GM12891 (cell line): ENCODE results near the gene PALM.

Source experiments
- PAX5 ChIP-seq: IDR thresholded peaks from 2 replicates; pipeline ENCODE4 v1.6.1; 2011; ENCODE audit warnings: low read length, moderate library complexity, mild to moderate bottlenecking; ENCODE audit not compliant: insufficient read depth, severe bottlenecking
- POLR2A ChIP-seq: IDR thresholded peaks from 2 replicates; pipeline ENCODE4 v1.6.1; 2011; ENCODE audit warnings: low read depth, low read length, control low read depth
- POLR2AphosphoS5 ChIP-seq: IDR thresholded peaks from 2 replicates; pipeline ENCODE4 v1.6.1; 2011; ENCODE audit warnings: low read depth, low read length, control low read depth
- POU2F2 ChIP-seq: IDR thresholded peaks from 2 replicates; pipeline ENCODE4 v1.6.1; 2011; ENCODE audit warnings: low read depth, mild to moderate bottlenecking, control low read depth, low read length, moderate library complexity
- TAF1 ChIP-seq: IDR thresholded peaks from 2 replicates; pipeline ENCODE4 v1.6.1; 2011; ENCODE audit warnings: low read depth, low read length, control low read depth

- TF ChIP-seq POLR2AphosphoS5 (no peak), POLR2A (no peak), TAF1 (no peak), POU2F2 (no peak), PAX5 (no peak)
Measured at GRCh38 chr19:747432-748273, 38.9 kb downstream of the PALM start.
